Measurements from ENCODE around the gene DPH2. TPM values are rescaled to one million over a fixed set of nuclear protein-coding genes. Genes with fewer than 3 reads are reported as not detected.

DPH2 gene
- total RNA-seq, 1 experiment from 2014 or later, result 38.9 TPM

GRCh38 chr1:43954036-43954435 is 15.8 kb upstream of the DPH2 start:
- Mint-ChIP-seq H3K9me3 (ENCODE audit: unreplicated experiment) (no peaks in the 10 kb centered on the region), H3K36me3 (ENCODE audit: insufficient read depth, unreplicated experiment) (no peaks in the 10 kb centered on the region), H3K27ac (ENCODE audit: low read depth, unreplicated experiment) (no peak overlapping the region), H3K4me1 (ENCODE audit: insufficient read depth, unreplicated experiment) (peaks cover 8% of the 10 kb centered on the region), H3K4me3 (ENCODE audit: unreplicated experiment) (no peak overlapping the region), H3K27me3 (ENCODE audit: insufficient read depth, unreplicated experiment) (no peaks in the 10 kb centered on the region)
- no TSS peak for BruUV-seq (replicated peaks)
- DNase-seq (ENCODE audit: unreplicated experiment), result no peak
- no peak for TF ChIP-seq CTCF (IDR thresholded peaks at IDR 0.05; ENCODE audit: unreplicated experiment)
- intact Hi-C loops (cut with micrococcal nuclease), result no loop called here
- POLR2A ChIA-PET, result interaction anchor here (0.6 kb wide), 1 partner anchor 42 kb away, joined by 3 read pairs; no protein-coding TSS in a partner anchor
- CTCF ChIA-PET, result interaction anchor here (0.5 to 2.0 kb wide), 3 partner anchors 19 to 119 kb away, joined by 3 to 10 read pairs (median 4); no protein-coding TSS in a partner anchor

- no peaks in the 10 kb centered on the region for H3K27me3 Mint-ChIP-seq (ENCODE audit: insufficient read depth, unreplicated experiment)
- POLR2A ChIA-PET, result interaction anchor here (1.0 kb wide), 1 partner anchor 98 kb away, joined by 3 read pairs; no protein-coding TSS in a partner anchor
- no peaks in the 10 kb centered on the region for H3K4me1 Mint-ChIP-seq (ENCODE audit: insufficient read depth, unreplicated experiment)
- no peaks in the 10 kb centered on the region for H3K36me3 Mint-ChIP-seq (ENCODE audit: insufficient read depth, unreplicated experiment)
- no peak overlapping the region for H3K4me3 Mint-ChIP-seq (ENCODE audit: unreplicated experiment)
- H3K9me3 Mint-ChIP-seq (ENCODE audit: unreplicated experiment), result no peaks in the 10 kb centered on the region
- intact Hi-C loops (cut with micrococcal nuclease), result no loop called here
- CTCF ChIA-PET, result interaction anchor here (0.6 to 1.5 kb wide), 2 partner anchors 10 kb away, joined by 4 read pairs; no protein-coding TSS in a partner anchor
- BruUV-seq (replicated peaks), result no TSS peak
- no peak for TF ChIP-seq CTCF (IDR thresholded peaks at IDR 0.05; ENCODE audit: unreplicated experiment)
- H3K27ac Mint-ChIP-seq (ENCODE audit: low read depth, unreplicated experiment), result no peak overlapping the region
- DNase-seq (ENCODE audit: unreplicated experiment), result no peak
These were observed 13.6 kb upstream of the DPH2 start for GRCh38 chr1:43956234-43956633.

- no peaks in the 10 kb centered on the region for H3K9me3 Mint-ChIP-seq (ENCODE audit: unreplicated experiment)
- CTCF ChIA-PET, result interaction anchor here (1.3 to 1.4 kb wide), 2 partner anchors 12 to 84 kb away, joined by 3 to 4 read pairs; no protein-coding TSS in a partner anchor
- no peak overlapping the region for H3K27ac Mint-ChIP-seq (ENCODE audit: low read depth, unreplicated experiment)
- H3K27me3 Mint-ChIP-seq (ENCODE audit: insufficient read depth, unreplicated experiment), result no peaks in the 10 kb centered on the region
- no TSS peak for BruUV-seq (replicated peaks)
- H3K4me1 Mint-ChIP-seq (ENCODE audit: insufficient read depth, unreplicated experiment), result no peaks in the 10 kb centered on the region
- intact Hi-C loops (cut with micrococcal nuclease), result no loop called here
- H3K36me3 Mint-ChIP-seq (ENCODE audit: insufficient read depth, unreplicated experiment), result peaks cover 7% of the 10 kb centered on the region
- POLR2A ChIA-PET, result no interaction called here
- no peak for DNase-seq (ENCODE audit: unreplicated experiment)
- H3K4me3 Mint-ChIP-seq (ENCODE audit: unreplicated experiment), result no peak overlapping the region
- no peak for TF ChIP-seq CTCF (IDR thresholded peaks at IDR 0.05; ENCODE audit: unreplicated experiment)
These were observed 12.3 kb upstream of the DPH2 start for GRCh38 chr1:43957407-43958040.

GRCh38 chr1:43958351-43959255 is 11.2 kb upstream of the DPH2 start:
- Mint-ChIP-seq H3K4me3 (ENCODE audit: unreplicated experiment) (no peak overlapping the region), H3K36me3 (ENCODE audit: insufficient read depth, unreplicated experiment) (peaks cover 12% of the 10 kb centered on the region), H3K4me1 (ENCODE audit: insufficient read depth, unreplicated experiment) (no peaks in the 10 kb centered on the region), H3K27ac (ENCODE audit: low read depth, unreplicated experiment) (no peak overlapping the region), H3K9me3 (ENCODE audit: unreplicated experiment) (no peaks in the 10 kb centered on the region), H3K27me3 (ENCODE audit: insufficient read depth, unreplicated experiment) (no peaks in the 10 kb centered on the region)
- intact Hi-C loops (cut with micrococcal nuclease), result no loop called here
- DNase-seq (ENCODE audit: unreplicated experiment), result no peak
- BruUV-seq (replicated peaks), result no TSS peak
- no peak for TF ChIP-seq CTCF (IDR thresholded peaks at IDR 0.05; ENCODE audit: unreplicated experiment)
- POLR2A ChIA-PET, result no interaction called here
- CTCF ChIA-PET, result interaction anchor here (0.6 to 1.4 kb wide), 3 partner anchors 9 to 26 kb away, joined by 3 to 4 read pairs (median 3); no protein-coding TSS in a partner anchor

Data from MCF 10A (cell line).